WTC11 (cell line): ENCODE results near the gene MEGF11. TPM values are rescaled to one million over a fixed set of nuclear protein-coding genes. Genes with fewer than 3 reads are reported as not detected.

Source experiments
- ATAC-seq: fragments of 200-7000 bp; cut with Tn5 transposase; 2 replicates; pipeline ENCODE4 v1.10.0; 2021; ENCODE audit warnings: mild to moderate bottlenecking, moderate library complexity
- CTCF ChIA-PET: fragments of 300-600 bp; sonication (Branson Sonifier 250); formaldehyde crosslinking; loops from one replicate; lab custom pipeline; 2021; ENCODE audit warnings: antibody characterized with exemption; lab: Charles Lee
- POLR2A ChIA-PET: fragments of 350-600 bp; sonication (Branson Sonifier 250); formaldehyde crosslinking; loops from one replicate; lab custom pipeline; 2021; ENCODE audit warnings: antibody characterized with exemption; lab: Charles Lee
- DNase-seq: peaks from one replicate; pipeline ENCODE4 v3.0.0; 2021; ENCODE audit warnings: low spot score
- H3K27ac Mint-ChIP-seq: 2 replicates; pipeline ENCODE4 v1.8.0; 2021; ENCODE audit warnings: mixed read lengths
- H3K27me3 Mint-ChIP-seq: 2 replicates; pipeline ENCODE4 v1.8.0; 2021; ENCODE audit warnings: low read depth, mild to moderate bottlenecking, moderate library complexity, mixed read lengths
- H3K36me3 Mint-ChIP-seq: 2 replicates; pipeline ENCODE4 v1.8.0; 2021; ENCODE audit warnings: mixed read lengths
- H3K4me1 Mint-ChIP-seq: 2 replicates; pipeline ENCODE4 v1.8.0; 2022; ENCODE audit warnings: mixed read lengths
- H3K4me3 Mint-ChIP-seq: 2 replicates; pipeline ENCODE4 v1.8.0; 2021; ENCODE audit warnings: mild to moderate bottlenecking, moderate library complexity, mixed read lengths
- H3K9me3 Mint-ChIP-seq: 2 replicates; pipeline ENCODE4 v1.8.0; 2021; ENCODE audit warnings: mixed read lengths
- ATF1 ChIP-seq: sonication (generic); formaldehyde crosslinking; IDR thresholded peaks from 2 replicates; pipeline ENCODE4 v1.8.1; 2023; ENCODE audit warnings: mild to moderate bottlenecking, moderate library complexity, missing genetic modification reagents
- ATF2 ChIP-seq: sonication (generic); formaldehyde crosslinking; IDR thresholded peaks from 2 replicates; pipeline ENCODE4 v1.8.1; 2022; ENCODE audit warnings: low read depth, missing genetic modification reagents, borderline replicate concordance
- E2F1 ChIP-seq: sonication (generic); formaldehyde crosslinking; IDR thresholded peaks from 2 replicates; pipeline ENCODE4 v1.8.0; 2022; ENCODE audit warnings: mild to moderate bottlenecking, missing genetic modification reagents
- EMX1 ChIP-seq: fragments of 250-450 bp; sonication (Bioruptor Pico); IDR thresholded peaks from 2 replicates; pipeline ENCODE4 v1.8.0; 2021; ENCODE audit warnings: mild to moderate bottlenecking
- FOXP1 ChIP-seq: sonication (generic); formaldehyde crosslinking; IDR thresholded peaks from 2 replicates; pipeline ENCODE4 v1.8.0; 2022; ENCODE audit warnings: missing genetic modification reagents, mild to moderate bottlenecking, moderate library complexity, borderline replicate concordance
- FOXP4 ChIP-seq: sonication (generic); formaldehyde crosslinking; IDR thresholded peaks from 2 replicates; pipeline ENCODE4 v1.8.0; 2022; ENCODE audit warnings: mild to moderate bottlenecking, missing genetic modification reagents
- JAZF1 ChIP-seq: fragments of 250-450 bp; sonication (Bioruptor Pico); IDR thresholded peaks from 2 replicates; pipeline ENCODE4 v1.9.0; 2021; ENCODE audit warnings: moderate library complexity, mild to moderate bottlenecking, inconsistent platforms
- KAT7 ChIP-seq: sonication (generic); formaldehyde crosslinking; IDR thresholded peaks from 2 replicates; pipeline ENCODE4 v1.8.1; 2023; ENCODE audit warnings: missing genetic modification reagents, mild to moderate bottlenecking, borderline replicate concordance
- MAX ChIP-seq: sonication (generic); formaldehyde crosslinking; IDR thresholded peaks from 2 replicates; pipeline ENCODE4 v1.8.0; 2022; ENCODE audit warnings: mild to moderate bottlenecking, missing genetic modification reagents
- MXD4 ChIP-seq: fragments of 250-450 bp; sonication (Bioruptor Pico); IDR thresholded peaks from 2 replicates; pipeline ENCODE4 v1.8.0; 2021; ENCODE audit warnings: mild to moderate bottlenecking, moderate library complexity, borderline replicate concordance
- NFATC4 ChIP-seq: fragments of 250-450 bp; sonication (Bioruptor Pico); IDR thresholded peaks from 2 replicates; pipeline ENCODE4 v1.9.0; 2021; ENCODE audit warnings: mild to moderate bottlenecking
- NR1H2 ChIP-seq: sonication (generic); formaldehyde crosslinking; IDR thresholded peaks from 2 replicates; pipeline ENCODE4 v1.9.0; 2021; ENCODE audit warnings: mild to moderate bottlenecking, moderate library complexity, missing genetic modification reagents
- OVOL2 ChIP-seq: fragments of 250-450 bp; sonication (Bioruptor Pico); IDR thresholded peaks from 2 replicates; pipeline ENCODE4 v1.9.0; 2021; ENCODE audit warnings: mild to moderate bottlenecking, borderline replicate concordance
- TCF7 ChIP-seq: sonication (generic); formaldehyde crosslinking; IDR thresholded peaks from 2 replicates; pipeline ENCODE4 v1.8.0; 2022; ENCODE audit warnings: mild to moderate bottlenecking, low read depth, missing genetic modification reagents, moderate library complexity
- TEAD1 ChIP-seq: sonication (generic); formaldehyde crosslinking; IDR thresholded peaks from 2 replicates; pipeline ENCODE4 v1.8.0; 2022; ENCODE audit warnings: mild to moderate bottlenecking, missing genetic modification reagents
- ZBTB21 ChIP-seq: sonication (generic); formaldehyde crosslinking; IDR thresholded peaks from 2 replicates; pipeline ENCODE4 v1.8.1; 2023; ENCODE audit warnings: mild to moderate bottlenecking, missing genetic modification reagents, borderline replicate concordance
- ZNF281 ChIP-seq: sonication (generic); formaldehyde crosslinking; IDR thresholded peaks from 2 replicates; pipeline ENCODE4 v1.8.0; 2023; ENCODE audit warnings: mild to moderate bottlenecking, missing genetic modification reagents
- ZNF423 ChIP-seq: fragments of 250-450 bp; sonication (Bioruptor Pico); IDR thresholded peaks from 2 replicates; pipeline ENCODE4 v2.1.2; 2022; ENCODE audit warnings: mild to moderate bottlenecking, moderate library complexity
- ZNF671 ChIP-seq: fragments of 250-450 bp; sonication (Bioruptor Pico); IDR thresholded peaks from 2 replicates; pipeline ENCODE4 v1.8.0; 2021; ENCODE audit warnings: mild to moderate bottlenecking
- total RNA-seq: library from RNA; stranded (reverse); gene quantifications from 3 replicates; pipeline ENCODE4 v1.2.3, GENCODE V29; 2021
- TF ChIP-seq, protein P1 (sequence below): sonication (generic); formaldehyde crosslinking; IDR thresholded peaks from 2 replicates; pipeline ENCODE4 v1.8.0; 2023; ENCODE audit warnings: missing genetic modification reagents
- TF ChIP-seq, protein P2 (sequence below): sonication (generic); formaldehyde crosslinking; IDR thresholded peaks from 2 replicates; pipeline ENCODE4 v1.8.1; 2022; ENCODE audit warnings: mild to moderate bottlenecking, moderate library complexity, missing genetic modification reagents
- TF ChIP-seq, protein P3 (sequence below): fragments of 200-600 bp; IDR thresholded peaks from 2 replicates; pipeline ENCODE4 v1.8.0; 2022; ENCODE audit warnings: antibody characterized with exemption
- TF ChIP-seq, protein P4 (sequence below): sonication (generic); formaldehyde crosslinking; IDR thresholded peaks from 2 replicates; pipeline ENCODE4 v1.8.1; 2023; ENCODE audit warnings: mild to moderate bottlenecking, missing genetic modification reagents, moderate library complexity

MEGF11 gene
- total RNA-seq, 1 experiment from 2014 or later, result 3.3 TPM

DNA sequence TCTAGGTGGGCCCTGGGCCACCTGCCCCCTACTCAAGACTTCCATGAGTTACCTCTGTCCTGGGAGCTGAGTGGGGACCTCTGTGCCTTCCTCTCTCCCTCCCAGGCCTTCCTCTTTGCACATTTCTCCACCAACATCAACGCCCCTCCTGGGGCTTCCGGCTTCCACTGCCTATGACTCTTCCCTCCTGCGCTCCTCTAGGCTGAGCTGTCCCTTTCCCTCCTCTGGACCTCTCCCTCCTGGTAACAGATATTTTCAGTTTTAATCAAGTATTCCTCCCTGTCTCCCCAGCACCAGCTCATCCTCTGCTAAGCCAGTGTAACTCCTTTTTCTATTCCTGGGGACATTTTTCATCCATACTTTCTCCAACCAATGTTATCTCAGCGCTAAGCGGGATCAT, 223.9 kb downstream of the MEGF11 start (continued):
- TF ChIP-seq E2F1 (CRISPR knock-in tag) (no peak), ZNF671 (CRISPR knock-in tag) (no peak), NFATC4 (no peak), ATF2 (CRISPR knock-in tag) (no peak)

DNA sequence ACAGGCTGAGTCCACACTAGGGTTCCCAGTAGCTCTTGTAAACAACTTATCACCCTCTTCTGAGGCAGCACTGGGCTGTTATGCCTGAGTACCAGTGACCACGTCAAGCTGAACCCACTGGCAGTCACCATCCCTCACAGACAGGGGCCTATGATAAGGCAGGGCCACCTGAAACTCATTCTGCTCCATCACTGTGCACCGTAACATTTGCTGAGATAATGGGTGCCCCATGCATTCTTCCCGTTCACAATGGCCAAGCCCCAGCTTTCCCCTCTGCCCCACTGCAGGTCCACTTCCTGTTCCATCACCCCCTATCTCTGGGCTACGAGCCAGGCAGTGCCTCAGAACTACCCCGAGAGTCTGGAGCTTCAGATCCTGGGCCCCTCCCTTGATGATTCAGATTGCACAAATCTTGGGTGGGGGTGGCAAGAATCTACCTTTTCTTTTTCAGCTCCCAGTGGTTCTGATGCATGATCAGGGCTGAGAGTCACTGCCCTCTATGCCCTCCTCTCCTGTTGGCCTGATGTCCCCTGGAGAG, 226.2 kb downstream of the MEGF11 start:
- H3K4me3 Mint-ChIP-seq, result no peak overlapping the region
- peaks cover 4% of the 10 kb centered on the region for H3K27me3 Mint-ChIP-seq
- no peak overlapping the region for H3K27ac Mint-ChIP-seq
- H3K9me3 Mint-ChIP-seq, result peaks cover 12% of the 10 kb centered on the region
- peaks cover 55% of the 10 kb centered on the region for H3K4me1 Mint-ChIP-seq
- ATAC-seq, result no peak
- peaks cover 12% of the 10 kb centered on the region for H3K36me3 Mint-ChIP-seq
- CTCF ChIA-PET, result interaction anchor here (0.7 to 1.5 kb wide), 6 partner anchors 15 to 124 kb away, joined by 3 to 5 read pairs (median 3); no protein-coding TSS in a partner anchor
- DNase-seq, result no peak
- TF ChIP-seq FOXP4, result no peak
- no peak for TF ChIP-seq MXD4 (CRISPR knock-in tag)
- no peak for TF ChIP-seq EMX1 (CRISPR knock-in tag)
- no peak for TF ChIP-seq ZNF281
- no peak for TF ChIP-seq FOXP1 (CRISPR knock-in tag)
- TF ChIP-seq, protein P1, sequence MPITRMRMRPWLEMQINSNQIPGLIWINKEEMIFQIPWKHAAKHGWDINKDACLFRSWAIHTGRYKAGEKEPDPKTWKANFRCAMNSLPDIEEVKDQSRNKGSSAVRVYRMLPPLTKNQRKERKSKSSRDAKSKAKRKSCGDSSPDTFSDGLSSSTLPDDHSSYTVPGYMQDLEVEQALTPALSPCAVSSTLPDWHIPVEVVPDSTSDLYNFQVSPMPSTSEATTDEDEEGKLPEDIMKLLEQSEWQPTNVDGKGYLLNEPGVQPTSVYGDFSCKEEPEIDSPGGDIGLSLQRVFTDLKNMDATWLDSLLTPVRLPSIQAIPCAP (CRISPR knock-in tag), result no peak
- no peak for TF ChIP-seq TCF7 (CRISPR knock-in tag)
- no peak for TF ChIP-seq ZNF423
- no peak for TF ChIP-seq TEAD1
- no peak for TF ChIP-seq ZNF671 (CRISPR knock-in tag)
- no peak for TF ChIP-seq MAX (CRISPR knock-in tag)
- no peak for TF ChIP-seq KAT7
- TF ChIP-seq, protein P2, sequence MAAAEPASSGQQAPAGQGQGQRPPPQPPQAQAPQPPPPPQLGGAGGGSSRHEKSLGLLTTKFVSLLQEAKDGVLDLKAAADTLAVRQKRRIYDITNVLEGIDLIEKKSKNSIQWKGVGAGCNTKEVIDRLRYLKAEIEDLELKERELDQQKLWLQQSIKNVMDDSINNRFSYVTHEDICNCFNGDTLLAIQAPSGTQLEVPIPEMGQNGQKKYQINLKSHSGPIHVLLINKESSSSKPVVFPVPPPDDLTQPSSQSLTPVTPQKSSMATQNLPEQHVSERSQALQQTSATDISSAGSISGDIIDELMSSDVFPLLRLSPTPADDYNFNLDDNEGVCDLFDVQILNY (CRISPR knock-in tag), result no peak
- no peak for TF ChIP-seq JAZF1 (CRISPR knock-in tag)
- TF ChIP-seq ATF1 (CRISPR knock-in tag), result no peak
- no peak for TF ChIP-seq OVOL2 (CRISPR knock-in tag)
- no peak for TF ChIP-seq ZBTB21 (CRISPR knock-in tag)
- TF ChIP-seq NR1H2 (CRISPR knock-in tag), result no peak
- TF ChIP-seq, protein P3, sequence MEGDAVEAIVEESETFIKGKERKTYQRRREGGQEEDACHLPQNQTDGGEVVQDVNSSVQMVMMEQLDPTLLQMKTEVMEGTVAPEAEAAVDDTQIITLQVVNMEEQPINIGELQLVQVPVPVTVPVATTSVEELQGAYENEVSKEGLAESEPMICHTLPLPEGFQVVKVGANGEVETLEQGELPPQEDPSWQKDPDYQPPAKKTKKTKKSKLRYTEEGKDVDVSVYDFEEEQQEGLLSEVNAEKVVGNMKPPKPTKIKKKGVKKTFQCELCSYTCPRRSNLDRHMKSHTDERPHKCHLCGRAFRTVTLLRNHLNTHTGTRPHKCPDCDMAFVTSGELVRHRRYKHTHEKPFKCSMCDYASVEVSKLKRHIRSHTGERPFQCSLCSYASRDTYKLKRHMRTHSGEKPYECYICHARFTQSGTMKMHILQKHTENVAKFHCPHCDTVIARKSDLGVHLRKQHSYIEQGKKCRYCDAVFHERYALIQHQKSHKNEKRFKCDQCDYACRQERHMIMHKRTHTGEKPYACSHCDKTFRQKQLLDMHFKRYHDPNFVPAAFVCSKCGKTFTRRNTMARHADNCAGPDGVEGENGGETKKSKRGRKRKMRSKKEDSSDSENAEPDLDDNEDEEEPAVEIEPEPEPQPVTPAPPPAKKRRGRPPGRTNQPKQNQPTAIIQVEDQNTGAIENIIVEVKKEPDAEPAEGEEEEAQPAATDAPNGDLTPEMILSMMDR, result no peak
- TF ChIP-seq, protein P4, sequence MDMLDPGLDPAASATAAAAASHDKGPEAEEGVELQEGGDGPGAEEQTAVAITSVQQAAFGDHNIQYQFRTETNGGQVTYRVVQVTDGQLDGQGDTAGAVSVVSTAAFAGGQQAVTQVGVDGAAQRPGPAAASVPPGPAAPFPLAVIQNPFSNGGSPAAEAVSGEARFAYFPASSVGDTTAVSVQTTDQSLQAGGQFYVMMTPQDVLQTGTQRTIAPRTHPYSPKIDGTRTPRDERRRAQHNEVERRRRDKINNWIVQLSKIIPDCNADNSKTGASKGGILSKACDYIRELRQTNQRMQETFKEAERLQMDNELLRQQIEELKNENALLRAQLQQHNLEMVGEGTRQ (CRISPR knock-in tag), result no peak
- POLR2A ChIA-PET, result no interaction called here
